Measurements from ENCODE around the gene KIF26B.

Gene KIF26B

DNA sequence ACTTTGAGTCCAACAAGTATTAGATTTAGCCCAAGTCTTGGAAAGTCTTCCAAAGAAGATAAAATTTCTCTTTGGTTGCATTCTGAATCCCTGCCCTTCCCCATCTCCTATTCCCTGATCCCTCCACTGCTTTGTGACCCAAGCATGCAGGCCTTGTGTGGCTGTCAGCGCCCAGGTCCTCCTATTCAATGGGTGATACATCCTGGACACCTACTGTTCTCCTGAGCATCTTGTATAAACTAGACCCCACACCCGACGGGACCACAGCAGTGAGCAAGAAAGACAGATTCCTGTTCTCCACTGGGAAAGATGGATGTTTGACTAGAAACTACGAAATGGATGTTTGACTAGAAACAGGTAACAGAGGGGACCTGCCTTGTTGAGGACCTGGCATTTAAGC, 136.6 kb downstream of the KIF26B start:
- TF ChIP-seq EZH2phosphoT487 (IDR thresholded peaks at IDR 0.05; ENCODE audit: low read depth), result no peak
- TF ChIP-seq, protein P1, sequence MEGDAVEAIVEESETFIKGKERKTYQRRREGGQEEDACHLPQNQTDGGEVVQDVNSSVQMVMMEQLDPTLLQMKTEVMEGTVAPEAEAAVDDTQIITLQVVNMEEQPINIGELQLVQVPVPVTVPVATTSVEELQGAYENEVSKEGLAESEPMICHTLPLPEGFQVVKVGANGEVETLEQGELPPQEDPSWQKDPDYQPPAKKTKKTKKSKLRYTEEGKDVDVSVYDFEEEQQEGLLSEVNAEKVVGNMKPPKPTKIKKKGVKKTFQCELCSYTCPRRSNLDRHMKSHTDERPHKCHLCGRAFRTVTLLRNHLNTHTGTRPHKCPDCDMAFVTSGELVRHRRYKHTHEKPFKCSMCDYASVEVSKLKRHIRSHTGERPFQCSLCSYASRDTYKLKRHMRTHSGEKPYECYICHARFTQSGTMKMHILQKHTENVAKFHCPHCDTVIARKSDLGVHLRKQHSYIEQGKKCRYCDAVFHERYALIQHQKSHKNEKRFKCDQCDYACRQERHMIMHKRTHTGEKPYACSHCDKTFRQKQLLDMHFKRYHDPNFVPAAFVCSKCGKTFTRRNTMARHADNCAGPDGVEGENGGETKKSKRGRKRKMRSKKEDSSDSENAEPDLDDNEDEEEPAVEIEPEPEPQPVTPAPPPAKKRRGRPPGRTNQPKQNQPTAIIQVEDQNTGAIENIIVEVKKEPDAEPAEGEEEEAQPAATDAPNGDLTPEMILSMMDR (IDR thresholded peaks at IDR 0.05; ENCODE audit: low read depth, low read length), result no peak

DNA sequence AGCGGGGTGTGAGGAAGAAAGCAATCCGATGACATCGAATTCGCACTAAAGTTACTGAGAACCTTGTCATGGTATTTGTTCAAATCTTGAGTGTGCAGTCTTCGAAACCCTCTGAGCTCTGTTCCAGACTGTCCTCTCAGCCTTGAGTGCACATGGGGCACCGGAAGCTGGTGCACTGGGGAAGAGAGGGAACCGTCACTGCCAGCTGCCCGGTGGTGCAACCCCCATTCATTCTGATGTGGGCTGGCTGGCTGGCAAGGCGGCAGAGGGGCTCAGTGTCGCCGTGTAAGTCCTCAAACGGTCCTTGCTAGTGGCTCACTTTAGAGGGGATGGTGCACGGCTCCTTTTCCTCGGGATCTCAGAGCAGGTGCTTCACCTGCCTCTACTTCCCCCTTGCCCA, 137.4 kb downstream of the KIF26B start:
- Histone ChIP-seq H3K4me1 (ENCODE audit: low read length) (no peaks in the 10 kb centered on the region), H4K20me1 (ENCODE audit: insufficient read depth, low read length) (no peaks in the 10 kb centered on the region), H3K36me3 (replicated peaks; ENCODE audit: low read depth, low read length) (no peaks in the 10 kb centered on the region), H3K4me2 (ENCODE audit: low read length) (no peak overlapping the region), H3K9ac (ENCODE audit: low read length) (no peak overlapping the region), H3K27me3 (ENCODE audit: low read depth, low read length) (peaks cover 61% of the 10 kb centered on the region), H3K4me3 (ENCODE audit: low read length) (no peak overlapping the region), H3K79me2 (ENCODE audit: low read length) (no peaks in the 10 kb centered on the region), H3K9me3 (ENCODE audit: insufficient read depth, low read length) (no peaks in the 10 kb centered on the region), H2AFZ (ENCODE audit: low read depth, low read length) (no peak overlapping the region), H3K27ac (ENCODE audit: low read length) (no peak overlapping the region)
- TF ChIP-seq, protein P1 (IDR thresholded peaks at IDR 0.05; ENCODE audit: low read depth, low read length), result no peak
- no peak for TF ChIP-seq EZH2phosphoT487 (IDR thresholded peaks at IDR 0.05; ENCODE audit: low read depth)

More for the DNA sequence above, 136.6 kb downstream of the KIF26B start:
- Histone ChIP-seq H3K9me3 (ENCODE audit: insufficient read depth, low read length) (no peaks in the 10 kb centered on the region), H3K9ac (ENCODE audit: low read length) (no peak overlapping the region), H3K4me1 (ENCODE audit: low read length) (no peaks in the 10 kb centered on the region), H3K36me3 (replicated peaks; ENCODE audit: low read depth, low read length) (no peaks in the 10 kb centered on the region), H3K27ac (ENCODE audit: low read length) (no peak overlapping the region), H3K27me3 (ENCODE audit: low read depth, low read length) (peaks cover 56% of the 10 kb centered on the region), H3K4me3 (ENCODE audit: low read length) (no peak overlapping the region), H2AFZ (ENCODE audit: low read depth, low read length) (no peak overlapping the region), H4K20me1 (ENCODE audit: insufficient read depth, low read length) (no peaks in the 10 kb centered on the region), H3K4me2 (ENCODE audit: low read length) (no peak overlapping the region), H3K79me2 (ENCODE audit: low read length) (no peaks in the 10 kb centered on the region)

GRCh38 chr1:245292553-245292952, 137.8 kb downstream of the KIF26B start:
- Histone ChIP-seq H3K9me3 (ENCODE audit: insufficient read depth, low read length) (no peaks in the 10 kb centered on the region), H3K4me1 (ENCODE audit: low read length) (no peaks in the 10 kb centered on the region), H3K4me3 (ENCODE audit: low read length) (no peak overlapping the region), H3K27ac (ENCODE audit: low read length) (no peak overlapping the region), H4K20me1 (ENCODE audit: insufficient read depth, low read length) (no peaks in the 10 kb centered on the region), H2AFZ (ENCODE audit: low read depth, low read length) (no peak overlapping the region), H3K9ac (ENCODE audit: low read length) (no peak overlapping the region), H3K4me2 (ENCODE audit: low read length) (no peak overlapping the region), H3K36me3 (replicated peaks; ENCODE audit: low read depth, low read length) (no peaks in the 10 kb centered on the region), H3K79me2 (ENCODE audit: low read length) (no peaks in the 10 kb centered on the region), H3K27me3 (ENCODE audit: low read depth, low read length) (peaks cover 61% of the 10 kb centered on the region)
- TF ChIP-seq, protein P1 (IDR thresholded peaks at IDR 0.05; ENCODE audit: low read depth, low read length), result no peak
- TF ChIP-seq EZH2phosphoT487 (IDR thresholded peaks at IDR 0.05; ENCODE audit: low read depth), result no peak

GRCh38 chr1:245294020-245294419, 139.2 kb downstream of the KIF26B start:
- H2AFZ ChIP-seq (ENCODE audit: low read depth, low read length), result no peak overlapping the region
- TF ChIP-seq, protein P1 (IDR thresholded peaks at IDR 0.05; ENCODE audit: low read depth, low read length), result no peak
- TF ChIP-seq EZH2phosphoT487 (IDR thresholded peaks at IDR 0.05; ENCODE audit: low read depth), result no peak
- H3K9ac ChIP-seq (ENCODE audit: low read length), result no peak overlapping the region
- no peaks in the 10 kb centered on the region for H3K36me3 ChIP-seq (replicated peaks; ENCODE audit: low read depth, low read length)
- H3K79me2 ChIP-seq (ENCODE audit: low read length), result no peaks in the 10 kb centered on the region
- H3K4me1 ChIP-seq (ENCODE audit: low read length), result no peaks in the 10 kb centered on the region
- H3K4me2 ChIP-seq (ENCODE audit: low read length), result no peak overlapping the region
- H3K9me3 ChIP-seq (ENCODE audit: insufficient read depth, low read length), result no peaks in the 10 kb centered on the region
- peaks cover 58% of the 10 kb centered on the region for H3K27me3 ChIP-seq (ENCODE audit: low read depth, low read length)
- H3K27ac ChIP-seq (ENCODE audit: low read length), result no peak overlapping the region
- no peaks in the 10 kb centered on the region for H4K20me1 ChIP-seq (ENCODE audit: insufficient read depth, low read length)
- H3K4me3 ChIP-seq (ENCODE audit: low read length), result no peak overlapping the region

All from OCI-LY3 (cell line).